Mesenchymal stem cell (in vitro differentiated cells and primary cell): Measurements from ENCODE around the gene HOPX.

Experiments used
- DNase-seq: peaks from one replicate; pipeline ENCODE4 v3.0.0-alpha.2; 2013
- H2AFZ ChIP-seq: one replicate; pipeline ENCODE4 v1.6.1; 2013; ENCODE audit warnings: low read depth, mild to moderate bottlenecking, control low read depth, inconsistent platforms, low read length, moderate library complexity
- H2AK5ac ChIP-seq: 2 replicates; pipeline ENCODE4 v1.6.1; 2013; ENCODE audit warnings: low read length, moderate library complexity, mild to moderate bottlenecking, inconsistent platforms; ENCODE audit not compliant: severe bottlenecking
- H2BK120ac ChIP-seq: one replicate; pipeline ENCODE4 v1.6.1; 2013; ENCODE audit warnings: low read depth, mild to moderate bottlenecking, inconsistent platforms, low read length, moderate library complexity
- H2BK12ac ChIP-seq, 2 experiments: one replicate each; pipeline ENCODE4 v1.6.1; 2013; ENCODE audit warnings: inconsistent platforms in 2 of 2, low read length in 2 of 2, mild to moderate bottlenecking in 2 of 2, moderate library complexity in 2 of 2, control low read depth in 1 of 2
- H2BK15ac ChIP-seq: one replicate; pipeline ENCODE4 v1.6.1; 2013; ENCODE audit warnings: mild to moderate bottlenecking, low read depth, inconsistent platforms; ENCODE audit not compliant: poor library complexity, severe bottlenecking
- H2BK5ac ChIP-seq: 2 replicates; pipeline ENCODE4 v1.6.1; 2013; ENCODE audit warnings: low read depth, mild to moderate bottlenecking, low read length, control low read depth, inconsistent platforms; ENCODE audit not compliant: poor library complexity, severe bottlenecking
- H3K14ac ChIP-seq, 2 experiments: one replicate each; pipeline ENCODE4 v1.6.1; 2013; ENCODE audit warnings: inconsistent platforms in 2 of 2, low read length in 2 of 2, control low read depth in 1 of 2, mild to moderate bottlenecking in 1 of 2, moderate library complexity in 1 of 2
- H3K18ac ChIP-seq, 2 experiments: one replicate each; pipeline ENCODE4 v1.6.1; 2013; ENCODE audit warnings: inconsistent platforms in 2 of 2, low read length in 2 of 2, control low read depth in 1 of 2, low read depth in 1 of 2, mild to moderate bottlenecking in 1 of 2
- H3K23ac ChIP-seq, 2 experiments: one replicate each; pipeline ENCODE4 v1.6.1; 2013; ENCODE audit warnings: inconsistent platforms in 2 of 2, low read length in 2 of 2, mild to moderate bottlenecking in 2 of 2, moderate library complexity in 2 of 2, control low read depth in 1 of 2
- H3K27ac ChIP-seq: 2 replicates; pipeline ENCODE4 v1.5.1; 2013; ENCODE audit warnings: mild to moderate bottlenecking, moderate library complexity, low read length, control low read depth, inconsistent platforms; ENCODE audit not compliant: poor library complexity, severe bottlenecking
- H3K27me3 ChIP-seq, 2 experiments: 2 replicates each; pipeline versions ENCODE4 v1.6.1 to v1.7.0; 2013; ENCODE audit warnings: low read length in 2 of 2, mild to moderate bottlenecking in 2 of 2, moderate library complexity in 2 of 2, control low read depth in 1 of 2, inconsistent platforms in 1 of 2; ENCODE audit not compliant: control insufficient read depth in 1 of 2, insufficient read depth in 1 of 2
- H3K36me3 ChIP-seq, 2 experiments: 2 replicates each; pipeline versions ENCODE4 v1.6.1 to v1.7.0; 2013; ENCODE audit warnings: low read length in 2 of 2, control low read depth in 1 of 2, inconsistent platforms in 1 of 2, low read depth in 1 of 2, mild to moderate bottlenecking in 1 of 2; ENCODE audit not compliant: insufficient read depth in 2 of 2, control insufficient read depth in 1 of 2
- H3K4ac ChIP-seq, 2 experiments: one replicate each; pipeline ENCODE4 v1.6.1; 2013; ENCODE audit warnings: inconsistent platforms in 2 of 2, low read length in 2 of 2, mild to moderate bottlenecking in 2 of 2, moderate library complexity in 2 of 2, control low read depth in 1 of 2, low read depth in 1 of 2
- H3K4me1 ChIP-seq: 2 replicates; pipeline ENCODE4 v1.6.1; 2013; ENCODE audit warnings: low read depth, low read length, control low read depth; ENCODE audit not compliant: control insufficient read depth, insufficient read depth
- H3K4me2 ChIP-seq: 2 replicates; pipeline ENCODE4 v1.6.1; 2013; ENCODE audit warnings: low read length, mild to moderate bottlenecking, inconsistent platforms; ENCODE audit not compliant: poor library complexity, severe bottlenecking
- H3K4me3 ChIP-seq, 2 experiments: 2 replicates each; pipeline versions ENCODE4 v1.5.1 to v1.7.0; 2013; ENCODE audit warnings: low read length in 2 of 2, mild to moderate bottlenecking in 2 of 2, control low read depth in 1 of 2, low read depth in 1 of 2; ENCODE audit not compliant: insufficient read depth in 1 of 2
- H3K79me1 ChIP-seq: replicated peaks from 2 replicates; pipeline ENCODE4 v1.6.1; 2013; ENCODE audit warnings: mild to moderate bottlenecking, control low read depth, low read length, inconsistent platforms; ENCODE audit not compliant: poor library complexity, severe bottlenecking
- H3K9ac ChIP-seq: 2 replicates; pipeline ENCODE4 v1.7.0; 2013; ENCODE audit warnings: mild to moderate bottlenecking, low read length, moderate library complexity
- H3K9me3 ChIP-seq: 2 replicates; pipeline ENCODE4 v1.7.0; 2013; ENCODE audit warnings: mild to moderate bottlenecking, low read length; ENCODE audit not compliant: control insufficient read depth
- H4K8ac ChIP-seq: one replicate; pipeline ENCODE4 v1.6.1; 2013; ENCODE audit warnings: inconsistent platforms, mild to moderate bottlenecking, low read length, moderate library complexity
- H4K91ac ChIP-seq: one replicate; pipeline ENCODE4 v1.6.1; 2013; ENCODE audit warnings: mild to moderate bottlenecking, low read length, inconsistent platforms
- WGBS: methylation state at CpG from one replicate; pipeline ENCODE4 v1.1.7; 2013; ENCODE audit warnings: mixed read lengths; 5-methylcytosine and 5-hydroxymethylcytosine counted together

Gene HOPX

DNA sequence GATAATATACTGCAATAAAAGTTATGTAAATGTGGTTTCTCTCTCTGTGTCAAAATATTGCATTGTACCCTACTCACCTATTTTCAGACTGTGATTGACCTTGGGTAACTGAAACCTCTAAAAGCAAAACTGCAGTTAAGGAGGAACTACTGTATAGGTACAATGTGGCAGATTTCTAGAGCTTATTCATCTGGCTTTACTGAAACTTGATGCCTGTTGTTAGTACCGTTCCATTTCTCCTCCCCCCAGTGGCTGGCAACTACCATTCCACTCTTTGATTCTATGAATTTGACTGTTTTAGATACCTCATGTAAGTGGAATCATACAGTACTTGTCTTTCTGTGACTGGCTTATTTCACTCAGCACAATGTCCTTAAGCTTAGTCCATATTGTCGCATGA, 61.9 kb downstream of the HOPX start:
- Histone ChIP-seq H3K4ac (no peak overlapping the region), H2BK12ac (no peak overlapping the region), H3K23ac (no peak overlapping the region), H3K4me3 (no peak overlapping the region), H3K4me1 (peaks cover 1% of the 10 kb centered on the region), H3K14ac (no peak overlapping the region), H3K9ac (no peak overlapping the region), H3K4me2 (no peak overlapping the region), H3K18ac (no peak overlapping the region), H3K9me3 (peaks cover 7% of the 10 kb centered on the region), H2AK5ac (no peak overlapping the region), H3K27me3 (peaks cover 0 to 26% of the 10 kb centered on the region in 2 experiments), H3K79me1 (no peaks in the 10 kb centered on the region), H2BK120ac (no peak overlapping the region), H4K91ac (no peak overlapping the region), H2BK15ac (no peak overlapping the region), H4K8ac (no peak overlapping the region), H2AFZ (no peak overlapping the region), H3K27ac (no peak overlapping the region), H3K36me3 (no peaks in the 10 kb centered on the region), H2BK5ac (no peak overlapping the region)
- DNase-seq, result peak; percentile 64
- no CpG with 5 or more reads among the region's 2 CpGs for WGBS

DNA sequence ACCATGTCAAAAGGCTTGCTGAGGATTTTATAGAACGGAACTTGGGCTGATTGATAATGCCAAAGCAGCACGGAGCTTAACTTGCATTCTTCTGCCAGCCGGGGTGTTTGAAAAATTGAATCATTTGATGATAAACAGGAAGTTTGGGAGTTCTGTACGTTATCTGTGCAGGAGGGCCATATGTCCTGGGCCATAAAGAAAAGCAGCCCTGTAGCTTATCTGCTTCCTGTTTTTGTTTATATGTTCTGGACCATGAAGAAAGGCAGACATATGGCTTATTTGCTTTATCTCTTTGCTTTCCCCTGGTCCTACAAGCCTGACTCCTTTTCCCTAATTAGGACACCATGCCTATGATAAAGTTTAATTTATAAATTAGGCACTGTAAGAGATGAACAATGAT, 62.4 kb downstream of the HOPX start:
- no peak overlapping the region for H3K4me2 ChIP-seq
- H3K27me3 ChIP-seq, result peaks cover 0 to 26% of the 10 kb centered on the region in 2 experiments
- H4K91ac ChIP-seq, result no peak overlapping the region
- no peak overlapping the region for H2BK5ac ChIP-seq
- no peak overlapping the region for H2BK15ac ChIP-seq
- H2BK12ac ChIP-seq, result no peak overlapping the region
- H3K23ac ChIP-seq, result no peak overlapping the region
- no peaks in the 10 kb centered on the region for H3K79me1 ChIP-seq
- 14% methylated on average over 4 of the region's 4 CpGs for WGBS
- H3K36me3 ChIP-seq, result no peaks in the 10 kb centered on the region
- peaks cover 1% of the 10 kb centered on the region for H3K4me1 ChIP-seq
- no peak overlapping the region for H2BK120ac ChIP-seq
- H2AK5ac ChIP-seq, result no peak overlapping the region
- H4K8ac ChIP-seq, result no peak overlapping the region
- peaks cover 7% of the 10 kb centered on the region for H3K9me3 ChIP-seq
- DNase-seq, result peak; percentile 61
- no peak overlapping the region for H3K9ac ChIP-seq
- H3K4ac ChIP-seq, result no peak overlapping the region
- no peak overlapping the region for H3K27ac ChIP-seq
- no peak overlapping the region for H2AFZ ChIP-seq
- no peak overlapping the region for H3K4me3 ChIP-seq
- H3K14ac ChIP-seq, result no peak overlapping the region
- peak overlapping the region in 1 of 2 experiments; percentile 43 for H3K18ac ChIP-seq

DNA sequence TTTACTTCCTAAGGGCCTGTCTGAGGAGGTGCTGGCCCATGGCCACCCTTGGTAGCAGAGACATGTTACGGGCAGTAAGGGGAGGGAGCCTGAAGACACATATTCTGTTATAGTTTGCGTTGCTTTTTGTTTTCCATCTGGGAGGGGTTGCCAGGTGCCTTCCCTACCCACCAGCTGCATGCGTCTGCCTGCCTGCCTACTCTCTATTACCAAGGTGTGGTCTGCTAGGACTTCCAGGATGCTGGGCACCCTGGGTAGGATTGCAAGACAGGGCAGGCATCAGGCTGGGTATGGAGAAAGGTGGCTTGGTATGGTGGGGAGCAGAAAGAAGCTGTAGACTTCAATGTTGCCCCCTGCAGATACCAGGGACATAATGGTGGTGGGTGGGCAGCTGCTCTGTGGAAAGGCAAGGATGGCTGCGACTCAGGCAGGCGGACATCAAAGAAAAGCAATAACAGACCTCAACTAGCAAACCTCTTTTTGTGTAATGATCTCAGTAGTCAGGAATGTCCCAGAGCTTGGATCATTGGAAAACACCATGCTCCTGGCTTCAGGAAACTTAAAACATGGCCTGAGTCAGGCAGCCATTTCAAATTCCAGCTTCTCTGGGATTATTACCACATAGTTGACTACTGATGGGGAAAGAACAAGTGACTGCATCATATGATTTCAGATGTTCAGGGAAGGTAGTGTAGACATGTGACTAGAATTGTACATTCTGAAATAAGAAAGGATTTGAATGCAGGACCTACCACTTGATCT, 67.8 kb downstream of the HOPX start:
- Histone ChIP-seq H4K8ac (peak overlapping the region; percentile 47), H2BK5ac (no peak overlapping the region), H3K14ac (no peak overlapping the region), H3K27me3 (peaks cover 0 to 17% of the 10 kb centered on the region in 2 experiments), H3K9me3 (no peaks in the 10 kb centered on the region), H3K4me2 (no peak overlapping the region), H3K4me1 (peaks cover 8% of the 10 kb centered on the region), H3K27ac (peak overlapping the region; percentile 69), H2BK12ac (peak overlapping the region in 1 of 2 experiments; percentile 55), H2BK15ac (no peak overlapping the region), H2AFZ (no peak overlapping the region), H3K36me3 (no peaks in the 10 kb centered on the region), H3K9ac (no peak overlapping the region), H3K4ac (no peak overlapping the region), H2AK5ac (peak overlapping the region; percentile 17), H3K23ac (no peak overlapping the region), H3K79me1 (no peaks in the 10 kb centered on the region), H4K91ac (no peak overlapping the region), H3K18ac (peak overlapping the region; percentile 11 to 41), H3K4me3 (no peak overlapping the region), H2BK120ac (no peak overlapping the region)
- WGBS, result 67% methylated on average over 5 of the region's 5 CpGs
- peak; percentile 86 for DNase-seq

DNA sequence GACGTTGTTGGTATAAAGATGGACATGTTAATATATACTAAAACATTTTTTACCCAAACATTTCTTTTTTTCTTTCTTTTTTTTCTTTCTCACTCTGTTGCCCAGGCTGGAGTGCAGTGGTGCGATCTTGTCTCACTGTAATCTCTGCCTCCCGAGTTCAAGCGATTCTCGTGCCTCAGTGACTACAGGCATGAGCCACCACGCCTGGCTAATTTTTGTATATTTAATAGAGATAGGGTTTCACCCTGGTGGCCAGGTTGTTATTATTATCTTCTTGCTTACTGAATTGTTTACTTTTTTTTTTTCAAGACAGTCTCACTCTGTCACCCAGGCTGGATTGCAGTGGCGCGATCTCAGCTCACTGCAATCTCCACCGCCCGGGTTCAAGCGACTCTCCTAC, 68.8 kb downstream of the HOPX start:
- DNase-seq, result no peak
- H3K27me3 ChIP-seq, result peaks cover 3 to 15% of the 10 kb centered on the region in 2 experiments
- H3K23ac ChIP-seq, result no peak overlapping the region
- no peak overlapping the region for H3K9ac ChIP-seq
- 94% methylated on average over 9 of the region's 11 CpGs for WGBS
- no peak overlapping the region for H2AFZ ChIP-seq
- H3K18ac ChIP-seq, result no peak overlapping the region
- no peak overlapping the region for H3K14ac ChIP-seq
- H4K91ac ChIP-seq, result no peak overlapping the region
- no peak overlapping the region for H3K27ac ChIP-seq
- H3K79me1 ChIP-seq, result no peaks in the 10 kb centered on the region
- H3K4me1 ChIP-seq, result peaks cover 8% of the 10 kb centered on the region
- no peak overlapping the region for H3K4me2 ChIP-seq
- no peak overlapping the region for H2BK5ac ChIP-seq
- H2BK12ac ChIP-seq, result no peak overlapping the region
- no peak overlapping the region for H2AK5ac ChIP-seq
- no peaks in the 10 kb centered on the region for H3K9me3 ChIP-seq
- H2BK120ac ChIP-seq, result no peak overlapping the region
- H3K4ac ChIP-seq, result no peak overlapping the region
- H2BK15ac ChIP-seq, result no peak overlapping the region
- H3K36me3 ChIP-seq, result no peaks in the 10 kb centered on the region
- H3K4me3 ChIP-seq, result no peak overlapping the region
- H4K8ac ChIP-seq, result no peak overlapping the region
